Measurements from ENCODE around the gene AKAP9. TPM values are rescaled to one million over a fixed set of nuclear protein-coding genes. Genes with fewer than 3 reads are reported as not detected.

Gene AKAP9
- total RNA-seq, result 302 TPM

GRCh38 chr7:91940572-91941341, at the start of gene AKAP9:
Gene AKAP9, plus strand, starts transcription at chr7:91940862. Its CDS starts 238 bp downstream, at chr7:91941100.

GRCh38 chr7:92134271-92135051, 193.8 kb downstream of the AKAP9 start, which contains the start of gene CYP51A1:
Gene CYP51A1, minus strand, starts transcription at chr7:92134477. Its CDS starts 113 bp downstream, at chr7:92134364.

Other genes with a start within 250 kb of the AKAP9 start
- 24.0 TPM for gene MTERF1, start 60.2 kb upstream of the AKAP9 start, total RNA-seq
- 110 TPM for gene CYP51A1, start 193.6 kb downstream of the AKAP9 start, total RNA-seq
- gene LRRD1, start 238.3 kb downstream of the AKAP9 start, total RNA-seq, result 0.44 TPM

Measured in camera-type eye (tissue), 1 donor.